MM.1S (cell line): Measurements from ENCODE around the gene PPP1R15A.

ENCODE experiments used
- DNase-seq: peaks from one replicate; pipeline ENCODE4 v3.0.0-alpha.2; 2015
- H2AFZ ChIP-seq: fragments of 300-600 bp; sonication (generic); 2 replicates; pipeline ENCODE4 v1.6.0; 2016; ENCODE audit warnings: antibody characterized with exemption, low read length
- H3F3A ChIP-seq: fragments of 300-600 bp; sonication (generic); 2 replicates; pipeline ENCODE4 v1.6.1; 2016; ENCODE audit warnings: mild to moderate bottlenecking, antibody characterized with exemption, low read length, moderate library complexity, mixed read lengths; ENCODE audit not compliant: insufficient read depth
- H3K27ac ChIP-seq: fragments of 300-600 bp; sonication (generic); 2 replicates; pipeline ENCODE4 v1.5.1; 2016; ENCODE audit warnings: mild to moderate bottlenecking, low read length
- H3K27me3 ChIP-seq: fragments of 300-600 bp; sonication (generic); replicated peaks from 2 replicates; pipeline ENCODE4 v1.6.0; 2016; ENCODE audit warnings: low read length; ENCODE audit not compliant: insufficient read depth
- H3K36me3 ChIP-seq: fragments of 300-600 bp; sonication (generic); replicated peaks from 2 replicates; pipeline ENCODE4 v1.6.1; 2016; ENCODE audit warnings: mild to moderate bottlenecking, low read length, mixed read lengths; ENCODE audit not compliant: insufficient read depth
- H3K4me1 ChIP-seq: fragments of 300-600 bp; sonication (generic); 2 replicates; pipeline ENCODE4 v1.6.1; 2016; ENCODE audit warnings: low read length, mixed read lengths
- H3K4me2 ChIP-seq: fragments of 300-600 bp; sonication (generic); 2 replicates; pipeline ENCODE4 v1.6.0; 2016; ENCODE audit warnings: low read depth, low read length
- H3K4me3 ChIP-seq: fragments of 300-600 bp; sonication (generic); 2 replicates; pipeline ENCODE4 v1.5.1; 2016; ENCODE audit warnings: low read length, mixed read lengths
- H3K79me2 ChIP-seq: fragments of 300-600 bp; sonication (generic); 2 replicates; pipeline ENCODE4 v1.6.1; 2016; ENCODE audit warnings: mixed run types, low read length, mixed read lengths
- H3K9ac ChIP-seq: fragments of 300-600 bp; sonication (generic); 2 replicates; pipeline ENCODE4 v1.6.1; 2016; ENCODE audit warnings: low read length, mixed read lengths
- H3K9me2 ChIP-seq: fragments of 300-600 bp; sonication (generic); replicated peaks from 2 replicates; pipeline ENCODE4 v1.6.1; 2016; ENCODE audit warnings: mild to moderate bottlenecking, low read length, mixed read lengths; ENCODE audit not compliant: insufficient read depth
- H3K9me3 ChIP-seq: fragments of 300-600 bp; sonication (generic); replicated peaks from 2 replicates; pipeline ENCODE4 v1.6.1; 2016; ENCODE audit warnings: mild to moderate bottlenecking, low read length, mixed read lengths; ENCODE audit not compliant: insufficient read depth
- H4K20me1 ChIP-seq: fragments of 300-600 bp; sonication (generic); 2 replicates; pipeline ENCODE4 v1.6.1; 2016; ENCODE audit warnings: mild to moderate bottlenecking, low read length, moderate library complexity, mixed read lengths; ENCODE audit not compliant: insufficient read depth
- CTCF ChIP-seq: fragments of 300-600 bp; sonication (generic); IDR thresholded peaks from 2 replicates; pipeline ENCODE4 v1.5.1; 2016; ENCODE audit warnings: antibody characterized with exemption, low read length, mixed read lengths
- EZH2 ChIP-seq: fragments of 300-600 bp; sonication (generic); optimal IDR thresholded peaks from 2 replicates; pipeline ENCODE3; 2017; ENCODE audit warnings: low read depth, mild to moderate bottlenecking, antibody characterized with exemption, low read length, mixed read lengths
- EZH2phosphoT487 ChIP-seq: fragments of 300-600 bp; sonication (generic); IDR thresholded peaks from 2 replicates; pipeline ENCODE4 v1.6.1; 2018; ENCODE audit warnings: antibody characterized with exemption, low read length

The PPP1R15A gene

GRCh38 chr19:48830088-48830487 is 42.1 kb upstream of the PPP1R15A start:
- Histone ChIP-seq H3K9ac (no peak overlapping the region), H4K20me1 (no peaks in the 10 kb centered on the region), H3K4me2 (no peak overlapping the region), H3K36me3 (no peaks in the 10 kb centered on the region), H2AFZ (no peak overlapping the region), H3F3A (no peaks in the 10 kb centered on the region), H3K9me3 (no peaks in the 10 kb centered on the region), H3K9me2 (no peaks in the 10 kb centered on the region), H3K4me1 (no peaks in the 10 kb centered on the region), H3K4me3 (no peak overlapping the region), H3K27me3 (no peaks in the 10 kb centered on the region), H3K27ac (no peak overlapping the region), H3K79me2 (no peaks in the 10 kb centered on the region)
- DNase-seq: no peak
- TF ChIP-seq EZH2phosphoT487: no peak
- TF ChIP-seq CTCF: no peak
- no peak for TF ChIP-seq EZH2

GRCh38 chr19:48830965-48831364 is 41.3 kb upstream of the PPP1R15A start:
- DNase-seq: no peak
- H2AFZ ChIP-seq: no peak overlapping the region
- TF ChIP-seq EZH2phosphoT487: no peak
- no peak for TF ChIP-seq CTCF
- TF ChIP-seq EZH2: no peak

GRCh38 chr19:48833049-48833448 is 39.2 kb upstream of the PPP1R15A start:
- no peak overlapping the region for H3K27ac ChIP-seq
- H3K27me3 ChIP-seq: peaks cover 8% of the 10 kb centered on the region; the same call in 1 of the 2 replicates
- DNase-seq: no peak
- no peak overlapping the region for H3K9ac ChIP-seq
- no peaks in the 10 kb centered on the region for H3K9me3 ChIP-seq
- TF ChIP-seq CTCF (no peak), EZH2 (no peak), EZH2phosphoT487 (no peak)
- no peaks in the 10 kb centered on the region for H4K20me1 ChIP-seq
- no peak overlapping the region for H3K4me3 ChIP-seq
- H3F3A ChIP-seq: no peaks in the 10 kb centered on the region
- H3K79me2 ChIP-seq: no peaks in the 10 kb centered on the region
- no peak overlapping the region for H3K4me2 ChIP-seq
- no peaks in the 10 kb centered on the region for H3K4me1 ChIP-seq
- H3K9me2 ChIP-seq: no peaks in the 10 kb centered on the region
- no peak overlapping the region for H2AFZ ChIP-seq
- no peaks in the 10 kb centered on the region for H3K36me3 ChIP-seq

More at GRCh38 chr19:48830965-48831364, 41.3 kb upstream of the PPP1R15A start:
- Histone ChIP-seq H4K20me1 (no peaks in the 10 kb centered on the region), H3K79me2 (no peaks in the 10 kb centered on the region), H3F3A (no peaks in the 10 kb centered on the region), H3K9me3 (no peaks in the 10 kb centered on the region), H3K4me3 (no peak overlapping the region), H3K4me1 (no peaks in the 10 kb centered on the region), H3K27ac (no peak overlapping the region), H3K36me3 (no peaks in the 10 kb centered on the region), H3K9me2 (no peaks in the 10 kb centered on the region), H3K4me2 (no peak overlapping the region), H3K9ac (no peak overlapping the region), H3K27me3 (no peaks in the 10 kb centered on the region)
